ENCODE data around the gene CCDC136.
A peak's percentile ranks its signal among the peaks of the same experiment; 100 is the strongest.

Gene CCDC136

DNA sequence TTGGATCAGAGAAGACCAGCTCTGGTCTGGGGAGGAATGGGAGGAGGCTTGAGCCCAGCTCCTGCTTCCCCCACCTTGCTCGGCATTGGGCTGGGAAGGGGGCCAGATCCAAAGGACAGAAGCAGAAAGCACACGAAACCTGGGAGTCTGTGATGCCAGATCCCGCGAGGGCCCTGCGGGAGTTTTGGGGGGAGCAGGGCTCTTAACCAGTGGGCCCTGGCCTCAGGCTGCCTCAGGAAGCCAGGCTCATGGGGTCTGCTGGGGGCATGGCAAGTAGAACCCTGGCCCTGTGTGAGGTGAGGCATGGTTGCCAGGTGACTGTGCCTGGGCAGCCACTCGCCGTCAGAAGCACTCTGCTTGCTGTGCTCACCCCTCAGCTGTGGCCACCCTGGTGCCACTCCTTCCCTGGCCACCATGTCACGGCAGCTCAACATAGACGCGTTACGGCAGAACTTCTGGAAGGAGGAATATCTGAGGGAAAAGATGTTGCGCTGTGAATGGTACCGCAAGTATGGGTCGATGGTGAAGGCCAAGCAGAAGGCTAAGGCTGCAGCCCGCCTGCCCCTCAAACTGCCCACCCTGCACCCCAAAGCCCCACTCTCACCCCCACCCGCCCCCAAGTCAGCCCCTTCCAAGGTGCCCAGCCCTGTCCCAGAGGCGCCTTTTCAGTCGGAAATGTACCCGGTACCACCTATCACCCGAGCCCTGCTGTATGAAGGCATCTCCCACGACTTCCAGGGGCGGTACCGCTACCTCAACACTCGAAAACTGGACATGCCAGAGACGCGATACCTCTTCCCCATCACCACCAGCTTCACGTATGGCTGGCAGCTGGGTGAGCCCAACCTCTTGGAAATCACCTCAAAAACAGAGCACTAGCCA lies 74.5 kb downstream of the CCDC136 start:
- no peak for DNase-seq

- no peak for DNase-seq
These were observed 75.5 kb downstream of the CCDC136 start for GRCh38 chr7:128867241-128867640.

- no peak for DNase-seq
These were observed 76.3 kb downstream of the CCDC136 start for GRCh38 chr7:128867842-128868623.

GRCh38 chr7:128868624-128869137 lies 76.9 kb downstream of the CCDC136 start:
- no peak for DNase-seq

DNA sequence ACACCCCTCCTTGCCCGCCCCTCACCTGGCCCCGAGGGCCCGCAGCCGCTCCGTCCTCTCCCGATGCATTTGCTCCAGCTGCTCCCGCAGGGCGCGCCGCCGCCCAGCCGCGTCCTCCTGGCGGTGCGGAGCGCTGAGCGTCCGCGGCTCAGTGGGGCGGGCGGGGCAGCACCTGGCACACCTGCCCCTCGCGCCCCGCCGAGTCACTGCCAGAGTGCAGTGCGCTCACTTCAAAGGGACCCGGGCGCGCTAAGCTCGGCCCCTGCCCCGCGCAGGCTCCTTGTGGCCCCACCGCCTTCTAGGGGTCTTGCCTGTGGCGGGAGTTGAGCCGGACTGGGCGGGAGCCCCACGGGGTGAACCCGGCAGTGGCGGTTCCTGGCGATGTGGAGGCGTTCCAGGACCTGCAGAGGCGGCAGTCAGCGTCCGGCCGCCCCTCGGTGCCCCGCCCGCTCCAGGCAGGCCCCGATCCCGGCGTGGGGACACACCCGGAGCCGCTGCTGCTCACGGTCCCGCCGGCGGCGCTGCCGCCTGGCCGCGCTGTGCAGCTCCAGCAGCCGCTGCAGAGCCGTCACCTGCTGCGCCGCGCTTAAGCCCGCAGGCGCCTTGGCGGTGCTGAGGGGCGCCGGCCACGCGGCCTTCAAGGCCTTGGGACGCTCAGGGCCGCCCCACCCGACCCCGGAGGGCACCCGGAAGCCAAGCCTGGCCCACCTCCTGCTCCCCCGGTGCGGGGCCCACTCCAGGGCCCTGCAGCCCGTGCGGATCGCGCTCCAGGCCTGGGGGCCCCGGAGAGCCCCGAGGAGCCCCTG lies 77.6 kb downstream of the CCDC136 start:
- DNase-seq, result peak in 3 of 5 experiments; percentile 18 to 67 (median 19)

DNA sequence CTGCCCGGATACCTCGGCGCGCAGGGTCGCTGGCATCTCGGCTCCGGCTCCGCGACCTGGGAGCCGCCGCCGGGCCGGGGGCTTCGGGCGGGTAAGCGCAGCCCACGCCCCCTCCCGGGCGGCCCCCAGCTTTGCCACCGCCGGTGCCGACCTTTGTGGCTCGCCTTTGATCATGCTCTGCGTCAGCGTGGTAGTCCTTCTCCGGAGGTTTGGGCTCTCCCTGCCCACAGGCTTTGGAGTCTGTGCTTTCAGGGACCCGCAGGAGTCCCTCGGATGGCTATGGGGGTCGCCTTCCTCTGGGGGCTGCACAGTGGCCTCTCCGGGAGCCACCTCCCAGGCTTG lies 78.1 kb downstream of the CCDC136 start:
- DNase-seq, result no peak

DNA sequence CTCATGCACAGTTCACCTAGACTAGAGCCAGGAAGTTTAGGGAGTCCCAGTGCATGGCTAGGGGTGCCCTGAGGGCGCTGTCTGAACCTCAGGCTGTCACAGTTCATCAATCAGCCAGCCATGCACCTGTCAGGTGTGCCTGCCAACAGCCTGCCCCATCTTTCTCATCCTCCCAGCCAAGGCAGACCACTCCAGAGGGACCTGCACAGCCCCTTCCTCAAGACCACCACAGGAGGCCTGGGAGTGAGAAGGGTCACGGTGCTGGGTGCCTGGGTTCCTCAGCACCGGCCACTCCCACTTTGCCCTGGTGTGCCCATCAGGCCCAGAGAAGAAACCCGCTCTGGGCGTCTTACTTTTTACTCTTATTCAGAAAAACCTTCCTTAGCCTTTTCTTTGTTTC lies 79.3 kb downstream of the CCDC136 start:
- DNase-seq, result no peak

Data from T-helper 2 cell (primary cell).